GM20000 (cell line): ENCODE results near the gene OSBP2.
"Not testable (repeated sequence)": the region's sequence is repeated elsewhere in the genome, so short reads cannot be mapped to it uniquely, and the experiment has no call there.

Source experiments
- DNase-seq: peaks from one replicate; pipeline ENCODE4 v3.0.0; 2012; ENCODE audit warnings: low spot score
- TF ChIP-seq, protein P1 (sequence below): IDR thresholded peaks from 2 replicates; pipeline ENCODE4 v1.5.1; 2012; ENCODE audit warnings: mild to moderate bottlenecking, control low read depth; ENCODE audit errors: extremely low read depth, missing control alignments

Gene OSBP2

GRCh38 chr22:30667107-30667493, 27.6 kb upstream of the OSBP2 start:
- TF ChIP-seq, protein P1, sequence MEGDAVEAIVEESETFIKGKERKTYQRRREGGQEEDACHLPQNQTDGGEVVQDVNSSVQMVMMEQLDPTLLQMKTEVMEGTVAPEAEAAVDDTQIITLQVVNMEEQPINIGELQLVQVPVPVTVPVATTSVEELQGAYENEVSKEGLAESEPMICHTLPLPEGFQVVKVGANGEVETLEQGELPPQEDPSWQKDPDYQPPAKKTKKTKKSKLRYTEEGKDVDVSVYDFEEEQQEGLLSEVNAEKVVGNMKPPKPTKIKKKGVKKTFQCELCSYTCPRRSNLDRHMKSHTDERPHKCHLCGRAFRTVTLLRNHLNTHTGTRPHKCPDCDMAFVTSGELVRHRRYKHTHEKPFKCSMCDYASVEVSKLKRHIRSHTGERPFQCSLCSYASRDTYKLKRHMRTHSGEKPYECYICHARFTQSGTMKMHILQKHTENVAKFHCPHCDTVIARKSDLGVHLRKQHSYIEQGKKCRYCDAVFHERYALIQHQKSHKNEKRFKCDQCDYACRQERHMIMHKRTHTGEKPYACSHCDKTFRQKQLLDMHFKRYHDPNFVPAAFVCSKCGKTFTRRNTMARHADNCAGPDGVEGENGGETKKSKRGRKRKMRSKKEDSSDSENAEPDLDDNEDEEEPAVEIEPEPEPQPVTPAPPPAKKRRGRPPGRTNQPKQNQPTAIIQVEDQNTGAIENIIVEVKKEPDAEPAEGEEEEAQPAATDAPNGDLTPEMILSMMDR = no peak
- DNase-seq = no peak

GRCh38 chr22:30667494-30668385, 26.9 kb upstream of the OSBP2 start, which contains the start of gene DUSP18:
Gene DUSP18 (minus strand): TSS chr22:30667875. CDS start chr22:30664003, 3,872 bp downstream.
- TF ChIP-seq, protein P1 = no peak
- peak; percentile 97 for DNase-seq

DNA sequence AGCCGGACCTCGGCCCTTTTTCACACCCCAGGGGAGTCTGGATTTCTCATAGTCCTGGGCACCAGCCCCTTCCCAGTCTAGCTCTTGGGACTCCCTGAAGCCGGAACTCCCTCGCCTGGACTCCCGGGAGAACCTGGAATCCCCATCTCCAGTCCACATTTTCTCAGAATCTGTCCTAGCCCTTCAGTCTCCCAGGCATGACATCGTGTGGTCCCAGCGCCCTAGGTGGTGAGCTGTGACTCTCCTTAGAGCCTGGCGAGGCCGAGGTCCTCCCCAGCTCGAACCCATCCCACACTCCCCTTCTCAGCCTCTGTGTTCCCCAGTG, 26.3 kb upstream of the OSBP2 start:
- DNase-seq = no peak
- TF ChIP-seq, protein P1 = no peak

GRCh38 chr22:30671071-30671470, 23.6 kb upstream of the OSBP2 start:
- TF ChIP-seq, protein P1 = no peak

DNA sequence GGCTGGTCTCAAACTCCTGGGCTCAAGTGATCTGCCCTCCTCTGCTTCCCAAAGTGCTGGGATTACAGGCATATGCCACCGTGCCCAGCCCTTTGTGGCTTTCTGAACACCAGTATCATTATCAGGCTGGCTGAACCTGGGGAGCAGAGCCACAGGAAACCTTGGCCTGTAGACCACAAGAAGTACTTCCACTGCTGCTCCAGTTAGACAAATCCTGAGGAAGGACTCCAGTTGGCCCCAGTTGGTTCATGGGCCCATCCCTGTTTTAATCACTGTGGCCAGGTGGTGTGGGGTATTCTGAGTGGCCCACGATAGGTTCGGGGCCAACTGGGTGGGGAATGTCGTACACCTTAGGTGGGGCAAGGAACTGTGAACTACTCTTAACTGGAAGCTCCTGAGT, 21.5 kb upstream of the OSBP2 start:
- no peak for DNase-seq
- TF ChIP-seq, protein P1 = no peak

More at GRCh38 chr22:30671071-30671470, 23.6 kb upstream of the OSBP2 start:
- no peak for DNase-seq

DNA sequence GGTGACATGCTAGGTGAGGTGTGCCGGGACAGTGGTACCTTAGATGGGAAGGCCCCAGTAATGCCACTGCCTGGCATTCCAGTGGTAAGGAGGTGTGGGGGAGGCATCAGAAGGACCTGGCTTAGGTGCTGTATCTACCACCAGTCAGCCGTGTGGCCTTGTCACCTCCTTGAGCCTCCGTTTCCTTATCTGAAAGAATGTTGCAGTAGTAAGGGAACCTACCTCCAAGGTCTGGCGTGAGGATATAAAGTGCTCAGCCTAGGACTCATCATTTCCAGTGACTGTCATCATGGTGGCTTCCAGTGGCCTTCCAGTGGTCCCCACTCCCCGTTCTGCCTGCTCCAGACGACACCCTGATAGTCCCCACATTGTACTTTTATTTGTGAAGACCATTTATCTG, 20.2 kb upstream of the OSBP2 start:
- TF ChIP-seq, protein P1 = no peak

DNA sequence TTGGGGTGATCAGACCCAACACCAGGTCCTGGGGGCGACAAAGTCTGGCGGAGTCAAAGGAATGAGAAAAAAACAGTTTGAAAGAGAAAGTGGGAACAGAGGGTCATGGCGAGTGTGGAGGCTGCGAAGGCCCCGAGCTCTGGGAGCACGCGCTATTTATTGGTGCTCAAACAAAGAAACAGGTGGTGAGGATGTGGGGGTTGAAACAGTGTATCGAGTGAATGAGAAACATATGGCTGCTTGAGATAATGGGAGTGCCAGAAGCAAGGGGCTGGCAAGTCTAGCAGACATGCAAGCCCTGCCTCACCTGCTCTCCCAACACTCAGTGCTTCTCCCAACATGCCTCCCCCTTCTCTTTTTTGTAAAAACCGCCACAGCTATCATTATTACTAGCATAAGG, 19.2 kb upstream of the OSBP2 start:
- no peak for DNase-seq
- TF ChIP-seq, protein P1 = no peak

More for the DNA sequence above, 20.2 kb upstream of the OSBP2 start:
- DNase-seq = no peak

- DNase-seq = not testable (repeated sequence)
Measured at GRCh38 chr22:30676565-30676964, 18.1 kb upstream of the OSBP2 start.

DNA sequence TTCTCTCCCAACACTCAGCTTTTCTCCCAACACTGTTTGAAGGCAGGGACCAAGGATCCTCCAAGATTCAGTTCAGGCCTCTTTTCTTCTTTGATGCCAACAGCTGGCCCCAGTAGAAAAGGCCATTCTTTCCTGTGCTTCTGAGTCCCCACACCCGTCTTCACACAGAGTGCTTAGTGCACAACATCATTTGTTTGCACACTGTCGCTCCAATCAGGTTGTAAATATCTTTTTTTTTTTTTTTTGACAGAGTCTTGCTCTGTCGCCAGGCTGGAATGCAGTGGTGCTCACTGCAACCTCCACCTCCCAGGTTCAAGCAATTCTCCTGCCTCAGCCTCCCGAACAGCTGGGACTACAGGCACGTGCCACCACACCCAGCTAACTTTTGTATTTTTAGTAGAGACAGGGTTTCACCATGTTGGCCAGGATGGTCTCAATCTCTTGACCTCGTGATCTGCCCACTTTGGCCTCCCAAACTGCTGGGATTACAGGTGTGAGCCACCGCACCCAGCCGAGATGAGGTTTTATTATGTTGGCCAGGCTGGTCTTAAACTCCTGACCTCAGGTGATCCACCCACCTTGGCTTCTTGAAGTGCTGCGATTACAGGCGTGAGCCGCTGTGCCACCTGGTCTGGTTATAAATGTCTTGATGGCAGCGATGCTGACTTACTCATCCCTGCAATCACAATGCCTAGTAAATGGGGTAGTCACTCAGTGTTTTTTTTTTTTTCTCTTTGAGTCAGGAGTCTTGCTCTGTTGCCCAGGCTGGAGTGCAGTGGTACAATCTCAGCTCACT, 14.6 kb upstream of the OSBP2 start:
- DNase-seq = not testable (repeated sequence)
